ENCODE measurements around the gene ECT2L.

ECT2L gene

DNA sequence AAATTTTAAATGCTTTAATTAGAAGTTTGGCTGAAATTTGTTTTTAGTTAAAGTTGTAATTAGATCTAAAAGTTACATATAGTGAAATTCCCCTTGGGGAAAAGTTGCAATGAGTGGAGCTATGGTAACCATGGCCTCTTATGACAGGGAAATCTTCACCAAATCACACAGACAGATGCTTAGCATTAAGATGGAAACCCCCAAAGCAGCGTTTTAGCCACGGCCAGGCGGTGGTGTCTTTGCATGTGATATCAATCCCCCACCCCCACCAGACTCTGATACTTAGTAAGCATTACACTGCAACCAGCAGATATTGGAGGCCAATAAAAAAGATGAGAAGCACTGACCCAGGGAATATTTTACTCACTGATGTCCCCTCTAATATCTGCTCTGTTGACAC is 116.4 kb downstream of the ECT2L start:
- H3K36me3 Mint-ChIP-seq (ENCODE audit: low read depth) = peaks cover 82% of the 10 kb centered on the region
- H3K4me3 Mint-ChIP-seq = no peak overlapping the region
- no peak for DNase-seq
- TF ChIP-seq, protein P1, sequence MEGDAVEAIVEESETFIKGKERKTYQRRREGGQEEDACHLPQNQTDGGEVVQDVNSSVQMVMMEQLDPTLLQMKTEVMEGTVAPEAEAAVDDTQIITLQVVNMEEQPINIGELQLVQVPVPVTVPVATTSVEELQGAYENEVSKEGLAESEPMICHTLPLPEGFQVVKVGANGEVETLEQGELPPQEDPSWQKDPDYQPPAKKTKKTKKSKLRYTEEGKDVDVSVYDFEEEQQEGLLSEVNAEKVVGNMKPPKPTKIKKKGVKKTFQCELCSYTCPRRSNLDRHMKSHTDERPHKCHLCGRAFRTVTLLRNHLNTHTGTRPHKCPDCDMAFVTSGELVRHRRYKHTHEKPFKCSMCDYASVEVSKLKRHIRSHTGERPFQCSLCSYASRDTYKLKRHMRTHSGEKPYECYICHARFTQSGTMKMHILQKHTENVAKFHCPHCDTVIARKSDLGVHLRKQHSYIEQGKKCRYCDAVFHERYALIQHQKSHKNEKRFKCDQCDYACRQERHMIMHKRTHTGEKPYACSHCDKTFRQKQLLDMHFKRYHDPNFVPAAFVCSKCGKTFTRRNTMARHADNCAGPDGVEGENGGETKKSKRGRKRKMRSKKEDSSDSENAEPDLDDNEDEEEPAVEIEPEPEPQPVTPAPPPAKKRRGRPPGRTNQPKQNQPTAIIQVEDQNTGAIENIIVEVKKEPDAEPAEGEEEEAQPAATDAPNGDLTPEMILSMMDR (IDR thresholded peaks at IDR 0.05) = no peak
- H3K27ac Mint-ChIP-seq = no peak overlapping the region
- no peaks in the 10 kb centered on the region for H3K4me1 Mint-ChIP-seq
- H3K9me3 Mint-ChIP-seq = no peaks in the 10 kb centered on the region
- H3K27me3 Mint-ChIP-seq (ENCODE audit: low read depth, poor library complexity) = no peaks in the 10 kb centered on the region

DNA sequence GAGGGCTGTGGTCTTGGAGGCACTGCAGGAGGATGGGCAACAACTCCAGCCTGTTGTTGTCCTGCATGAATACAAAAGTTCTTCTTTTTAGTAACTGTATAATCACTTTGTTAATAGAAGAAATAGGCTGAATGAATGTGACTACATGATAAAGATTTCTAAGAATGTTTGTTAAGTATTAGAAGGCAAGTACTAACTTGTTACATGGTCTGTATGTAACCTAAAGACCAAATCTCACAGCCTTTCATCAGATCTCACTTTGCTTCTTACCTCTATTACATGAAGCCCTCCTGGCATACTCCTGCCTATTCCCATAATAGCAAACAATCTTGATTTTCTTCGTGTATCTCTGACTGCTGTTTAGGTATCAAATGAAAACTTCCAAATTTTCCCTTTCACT is 118.8 kb downstream of the ECT2L start:
- Mint-ChIP-seq H3K27me3 (ENCODE audit: low read depth, poor library complexity) (no peaks in the 10 kb centered on the region), H3K4me1 (no peaks in the 10 kb centered on the region), H3K27ac (no peak overlapping the region), H3K9me3 (no peaks in the 10 kb centered on the region), H3K36me3 (ENCODE audit: low read depth) (peaks cover 66% of the 10 kb centered on the region), H3K4me3 (no peak overlapping the region)
- DNase-seq = no peak
- TF ChIP-seq, protein P1 (IDR thresholded peaks at IDR 0.05) = no peak

DNA sequence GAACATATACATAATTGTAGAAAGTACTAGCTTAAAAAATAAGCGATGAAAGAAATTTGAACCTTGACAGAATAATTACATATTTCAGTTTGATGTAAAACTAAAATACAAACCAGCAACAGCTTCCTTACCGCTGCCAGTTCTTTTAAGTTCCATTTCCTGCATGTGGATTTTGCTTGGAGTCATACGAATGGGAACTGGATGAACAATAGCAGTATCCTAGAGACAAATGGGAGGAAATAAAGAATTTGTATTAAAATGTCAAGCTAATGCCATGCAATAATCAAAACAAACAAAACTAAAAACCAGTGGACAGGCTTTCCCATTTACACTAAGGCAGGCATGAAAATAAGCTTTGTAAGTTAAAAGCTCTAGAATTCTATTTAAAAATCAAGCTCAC is 125.0 kb downstream of the ECT2L start:
- H3K27ac Mint-ChIP-seq = no peak overlapping the region
- DNase-seq = no peak
- no peaks in the 10 kb centered on the region for H3K4me1 Mint-ChIP-seq
- H3K4me3 Mint-ChIP-seq = no peak overlapping the region
- no peaks in the 10 kb centered on the region for H3K9me3 Mint-ChIP-seq
- H3K36me3 Mint-ChIP-seq (ENCODE audit: low read depth) = peaks cover 17% of the 10 kb centered on the region
- TF ChIP-seq, protein P1 (IDR thresholded peaks at IDR 0.05) = no peak
- H3K27me3 Mint-ChIP-seq (ENCODE audit: low read depth, poor library complexity) = no peaks in the 10 kb centered on the region

DNA sequence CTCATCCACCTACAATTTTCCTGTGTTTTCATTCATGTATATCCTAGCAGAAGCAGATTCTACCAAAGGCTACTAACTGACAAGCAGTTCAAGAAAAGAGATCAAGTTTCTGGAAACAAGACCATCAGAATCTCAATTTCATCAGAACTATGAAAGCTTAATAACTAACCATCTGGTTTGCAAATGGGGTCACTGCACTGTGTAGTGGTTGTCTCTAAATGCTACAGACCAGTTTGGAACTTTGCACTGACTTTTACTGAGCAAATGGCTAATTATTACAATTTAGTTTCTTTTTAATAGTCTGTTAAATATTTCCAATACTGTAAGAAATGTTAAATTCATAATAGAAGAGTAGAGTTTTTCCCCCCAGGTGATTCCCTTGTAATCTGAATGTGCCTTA is 127.7 kb downstream of the ECT2L start:
- TF ChIP-seq, protein P1 (IDR thresholded peaks at IDR 0.05) = no peak
- H3K9me3 Mint-ChIP-seq = no peaks in the 10 kb centered on the region
- no peaks in the 10 kb centered on the region for H3K4me1 Mint-ChIP-seq
- H3K36me3 Mint-ChIP-seq (ENCODE audit: low read depth) = peaks cover 23% of the 10 kb centered on the region
- H3K27me3 Mint-ChIP-seq (ENCODE audit: low read depth, poor library complexity) = no peaks in the 10 kb centered on the region
- DNase-seq = no peak
- no peak overlapping the region for H3K27ac Mint-ChIP-seq
- no peak overlapping the region for H3K4me3 Mint-ChIP-seq

DNA sequence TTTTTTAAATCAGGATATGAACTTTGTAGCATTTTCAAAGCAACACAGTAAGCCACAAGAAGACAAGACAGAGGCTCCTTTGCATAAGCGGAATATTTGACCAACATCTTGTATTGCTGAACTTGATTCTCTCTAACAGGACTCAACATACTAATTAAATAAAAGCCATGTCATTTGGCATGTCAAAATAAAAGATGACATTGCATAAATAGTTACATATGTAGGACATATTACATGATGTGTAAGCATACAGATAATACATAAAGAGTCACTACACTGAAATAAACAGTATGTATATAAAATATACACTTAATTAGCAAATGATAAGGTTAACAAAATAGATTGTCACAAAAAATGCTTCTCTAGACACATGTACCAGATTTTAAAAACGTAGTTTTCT is 129.9 kb downstream of the ECT2L start:
- Mint-ChIP-seq H3K9me3 (no peaks in the 10 kb centered on the region), H3K4me3 (no peak overlapping the region), H3K27me3 (ENCODE audit: low read depth, poor library complexity) (no peaks in the 10 kb centered on the region), H3K36me3 (ENCODE audit: low read depth) (peaks cover 14% of the 10 kb centered on the region), H3K27ac (no peak overlapping the region), H3K4me1 (no peaks in the 10 kb centered on the region)
- TF ChIP-seq, protein P1 (IDR thresholded peaks at IDR 0.05) = no peak
- DNase-seq = no peak

DNA sequence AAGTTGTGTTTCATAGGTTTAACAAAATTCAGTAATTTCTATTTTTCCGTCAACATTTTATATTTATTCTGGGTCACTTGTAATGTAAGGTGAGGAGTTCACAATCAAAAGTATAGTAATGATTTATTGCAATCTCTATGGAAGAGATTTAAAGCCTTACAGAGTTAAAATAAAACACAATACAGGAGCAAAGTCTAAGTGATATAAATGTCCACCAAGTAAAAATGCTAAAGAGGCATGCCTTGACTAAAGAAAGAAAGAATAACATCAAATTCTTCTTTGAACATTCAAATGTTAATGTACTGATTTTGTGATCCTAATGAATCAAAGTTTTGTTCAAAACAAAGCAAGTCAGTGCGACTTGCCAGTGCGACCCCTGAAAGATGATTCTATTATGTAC is 130.7 kb downstream of the ECT2L start:
- peaks cover 14% of the 10 kb centered on the region for H3K36me3 Mint-ChIP-seq (ENCODE audit: low read depth)
- H3K4me1 Mint-ChIP-seq = no peaks in the 10 kb centered on the region
- H3K4me3 Mint-ChIP-seq = no peak overlapping the region
- H3K27me3 Mint-ChIP-seq (ENCODE audit: low read depth, poor library complexity) = no peaks in the 10 kb centered on the region
- H3K27ac Mint-ChIP-seq = peak overlapping the region; percentile 33
- DNase-seq = no peak
- TF ChIP-seq, protein P1 (IDR thresholded peaks at IDR 0.05) = no peak
- H3K9me3 Mint-ChIP-seq = no peaks in the 10 kb centered on the region
